ENCODE measurements around the gene KMT5B. TPM values are rescaled to one million over a fixed set of nuclear protein-coding genes. Genes with fewer than 3 reads are reported as not detected.
A peak's percentile ranks its signal among the peaks of the same experiment; 100 is the strongest.

Gene KMT5B
- total RNA-seq, 1 donor from 2014 or later: 41.5 TPM

DNA sequence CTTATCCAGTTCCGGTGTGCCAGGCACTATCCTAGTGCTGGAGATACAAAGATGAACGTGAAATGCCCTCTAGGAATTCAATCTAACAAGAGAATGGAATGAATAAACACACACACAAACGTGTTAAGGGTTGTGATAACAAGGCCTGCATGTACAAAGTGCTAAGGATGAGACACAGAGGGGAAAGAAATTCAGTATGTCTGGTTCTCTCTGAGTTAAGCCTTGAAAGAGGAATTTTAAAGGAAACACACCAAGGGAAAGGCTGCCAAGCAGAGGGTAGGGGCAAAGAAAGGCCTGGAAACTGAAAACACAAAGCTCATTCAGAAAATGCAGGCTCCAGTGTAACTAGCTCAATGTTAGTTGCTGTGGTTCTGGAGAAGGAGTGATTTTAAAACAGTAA is 96.1 kb downstream of the KMT5B start:
- no peak for DNase-seq

GRCh38 chr11:68116126-68116525 is 97.0 kb downstream of the KMT5B start:
- DNase-seq: no peak

DNA sequence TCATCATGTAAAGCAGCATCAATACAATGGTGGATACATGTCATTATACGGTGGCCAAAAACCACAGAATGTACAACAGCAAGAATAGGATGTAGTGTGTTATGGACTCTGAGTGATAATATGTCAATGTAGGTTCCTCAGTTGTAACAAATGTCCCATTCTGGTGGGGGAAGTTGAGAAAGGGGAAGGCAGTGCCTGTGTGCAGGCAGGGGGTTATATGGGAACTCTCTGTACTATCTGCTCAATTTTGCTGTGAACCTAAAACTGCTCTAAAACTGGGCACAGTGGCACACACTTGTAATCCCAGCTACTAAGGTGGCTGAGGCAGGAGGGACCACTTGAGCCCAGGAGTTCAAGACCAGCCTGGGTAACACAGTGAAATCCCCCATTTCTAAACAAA is 97.8 kb downstream of the KMT5B start:
- no peak for DNase-seq

GRCh38 chr11:68113986-68114385 is 99.1 kb downstream of the KMT5B start:
- DNase-seq: peak; percentile 31

DNA sequence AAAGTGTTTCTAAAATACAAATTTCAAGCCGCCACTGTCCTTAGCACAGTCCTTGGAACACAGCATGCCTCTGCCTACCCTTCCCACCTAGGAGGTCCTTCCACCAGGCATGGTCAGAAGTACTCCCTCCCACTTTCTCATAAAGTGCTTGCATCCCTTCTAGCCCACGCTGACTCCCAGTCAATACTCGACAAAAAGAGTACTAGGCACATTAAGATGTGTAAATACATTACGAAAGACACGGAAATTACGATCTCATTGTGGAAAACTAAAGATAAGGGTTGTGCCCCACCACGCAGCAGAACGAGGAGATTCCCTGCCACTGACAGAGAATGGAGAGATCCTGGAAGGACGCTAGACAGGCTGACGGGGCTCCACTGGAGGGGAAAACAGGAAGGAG is 105.4 kb downstream of the KMT5B start:
- no peak for DNase-seq

GRCh38 chr11:68106165-68106940 is 106.7 kb downstream of the KMT5B start:
- DNase-seq: no peak

Other genes starting within 250 kb of the KMT5B start
- gene UNC93B1, start 209.2 kb downstream of the KMT5B start, total RNA-seq: 7.0 TPM
- 2.1 TPM for gene ALDH3B1, start 203.0 kb downstream of the KMT5B start, total RNA-seq
- gene NDUFS8, start 182.6 kb downstream of the KMT5B start, total RNA-seq: 44.2 TPM
- 22.5 TPM for gene TCIRG1, start 174.3 kb downstream of the KMT5B start, total RNA-seq
- 20.8 TPM for gene CHKA, start 91.9 kb downstream of the KMT5B start, total RNA-seq
- 18.5 TPM for gene C11orf24, start 58.7 kb upstream of the KMT5B start, total RNA-seq
- 28.0 TPM for gene LRP5, start 99.3 kb upstream of the KMT5B start, total RNA-seq
- 154 TPM for gene PPP6R3, start 247.5 kb upstream of the KMT5B start, total RNA-seq